HL-60 (cell line): ENCODE measurements around the gene LIPE.

ENCODE experiments used
- GABPA ChIP-seq: IDR thresholded peaks from 2 replicates; pipeline ENCODE4 v1.6.1; 2012; ENCODE audit warnings: low read depth
- POLR2AphosphoS5 ChIP-seq: IDR thresholded peaks from 2 replicates; pipeline ENCODE4 v1.6.1; 2012; ENCODE audit warnings: low read depth
- SPI1 ChIP-seq: IDR thresholded peaks from 2 replicates; pipeline ENCODE4 v1.6.1; 2012; ENCODE audit warnings: low read depth, mild to moderate bottlenecking, borderline replicate concordance
- TF ChIP-seq, protein P1 (sequence below): IDR thresholded peaks from one replicate; pipeline ENCODE4 v1.5.1; 2011; ENCODE audit warnings: low read length, control low read depth, inconsistent platforms; ENCODE audit not compliant: insufficient read depth

DNA sequence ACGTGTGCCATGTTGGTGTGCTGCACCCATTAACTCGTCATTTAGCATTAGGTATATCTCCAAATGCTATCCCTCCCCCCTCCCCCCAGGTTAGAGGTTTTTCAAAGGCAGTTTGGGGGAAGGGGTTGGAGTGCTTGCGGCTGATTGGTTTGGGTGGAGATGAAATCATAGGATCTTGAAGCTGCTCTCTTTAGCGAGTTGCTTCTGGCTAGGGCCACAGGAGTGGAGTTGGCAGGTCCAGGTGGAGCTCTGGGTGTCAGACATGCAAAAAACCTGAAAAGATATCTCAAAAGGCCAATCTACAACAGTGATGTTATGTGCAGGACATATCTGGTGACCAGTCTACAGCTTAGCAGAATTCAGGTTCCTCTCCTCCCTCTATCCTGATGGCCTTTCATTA is 48.2 kb upstream of the LIPE start:
- TF ChIP-seq, protein P1, sequence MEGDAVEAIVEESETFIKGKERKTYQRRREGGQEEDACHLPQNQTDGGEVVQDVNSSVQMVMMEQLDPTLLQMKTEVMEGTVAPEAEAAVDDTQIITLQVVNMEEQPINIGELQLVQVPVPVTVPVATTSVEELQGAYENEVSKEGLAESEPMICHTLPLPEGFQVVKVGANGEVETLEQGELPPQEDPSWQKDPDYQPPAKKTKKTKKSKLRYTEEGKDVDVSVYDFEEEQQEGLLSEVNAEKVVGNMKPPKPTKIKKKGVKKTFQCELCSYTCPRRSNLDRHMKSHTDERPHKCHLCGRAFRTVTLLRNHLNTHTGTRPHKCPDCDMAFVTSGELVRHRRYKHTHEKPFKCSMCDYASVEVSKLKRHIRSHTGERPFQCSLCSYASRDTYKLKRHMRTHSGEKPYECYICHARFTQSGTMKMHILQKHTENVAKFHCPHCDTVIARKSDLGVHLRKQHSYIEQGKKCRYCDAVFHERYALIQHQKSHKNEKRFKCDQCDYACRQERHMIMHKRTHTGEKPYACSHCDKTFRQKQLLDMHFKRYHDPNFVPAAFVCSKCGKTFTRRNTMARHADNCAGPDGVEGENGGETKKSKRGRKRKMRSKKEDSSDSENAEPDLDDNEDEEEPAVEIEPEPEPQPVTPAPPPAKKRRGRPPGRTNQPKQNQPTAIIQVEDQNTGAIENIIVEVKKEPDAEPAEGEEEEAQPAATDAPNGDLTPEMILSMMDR, result no peak
- no peak for TF ChIP-seq POLR2AphosphoS5
- TF ChIP-seq GABPA, result no peak
- no peak for TF ChIP-seq SPI1
